ENCODE measurements around the gene BDP1. TPM values are rescaled to one million over a fixed set of nuclear protein-coding genes. Genes with fewer than 3 reads are reported as not detected.
"Not testable (repeated sequence)": the region's sequence is repeated elsewhere in the genome, so short reads cannot be mapped to it uniquely, and the experiment has no call there.

BDP1 gene
- total RNA-seq, 2 experiments from 2014 or later = 32.5 to 34.1 TPM

GRCh38 chr5:71563161-71563560 lies 107.7 kb downstream of the BDP1 start:
- POLR2A ChIA-PET = no interaction called here

GRCh38 chr5:71564895-71565294 lies 109.4 kb downstream of the BDP1 start:
- CTCF ChIA-PET = no interaction called here
- POLR2A ChIA-PET = no interaction called here

More at GRCh38 chr5:71563161-71563560, 107.7 kb downstream of the BDP1 start:
- CTCF ChIA-PET = interaction anchor here (1.3 kb wide), 1 partner anchor 38 kb away, joined by 3 read pairs; no protein-coding TSS in a partner anchor

DNA sequence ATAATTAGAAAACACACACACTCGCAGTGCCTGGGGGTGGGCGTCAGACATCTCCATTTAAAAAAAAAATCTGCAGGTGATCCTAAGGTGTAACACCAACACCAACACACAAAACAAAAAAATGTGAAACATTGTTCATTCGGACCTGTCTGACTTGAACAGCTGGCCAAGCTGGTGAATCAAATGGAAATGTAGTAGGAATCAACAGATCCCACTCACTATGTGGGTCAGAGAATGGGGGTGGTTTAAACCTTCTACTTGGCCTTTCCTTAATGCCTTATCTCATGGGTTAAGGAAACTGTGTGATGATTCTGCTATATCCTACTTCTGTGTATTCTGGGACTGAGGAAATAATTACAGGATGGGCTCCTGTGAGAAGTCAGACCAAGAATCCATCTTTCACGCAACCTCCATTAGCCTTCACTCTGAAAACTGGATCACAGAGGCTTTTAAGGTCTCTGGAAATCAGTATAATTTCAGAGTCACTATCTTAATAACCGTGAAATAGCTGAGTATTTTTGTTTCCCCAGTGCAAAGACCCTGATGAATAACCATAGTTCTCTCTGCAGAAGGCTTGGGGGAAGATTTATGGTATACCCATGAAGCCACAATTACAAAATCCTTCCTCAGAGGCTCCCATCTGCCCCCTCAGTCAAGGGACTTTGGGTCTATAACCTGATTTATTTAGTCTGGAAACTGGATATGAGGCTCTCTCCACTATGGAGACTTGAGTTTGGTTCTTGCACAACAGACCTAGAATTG lies 114.5 kb downstream of the BDP1 start:
- POLR2A ChIA-PET = no interaction called here
- CTCF ChIA-PET = no interaction called here

- CTCF ChIA-PET, POLR2A ChIA-PET: not testable (repeated sequence)
These were observed 116.4 kb downstream of the BDP1 start for GRCh38 chr5:71571811-71572210.

GRCh38 chr5:71573591-71573990 lies 118.1 kb downstream of the BDP1 start:
- ChIA-PET CTCF (no interaction called here), POLR2A (no interaction called here)

DNA sequence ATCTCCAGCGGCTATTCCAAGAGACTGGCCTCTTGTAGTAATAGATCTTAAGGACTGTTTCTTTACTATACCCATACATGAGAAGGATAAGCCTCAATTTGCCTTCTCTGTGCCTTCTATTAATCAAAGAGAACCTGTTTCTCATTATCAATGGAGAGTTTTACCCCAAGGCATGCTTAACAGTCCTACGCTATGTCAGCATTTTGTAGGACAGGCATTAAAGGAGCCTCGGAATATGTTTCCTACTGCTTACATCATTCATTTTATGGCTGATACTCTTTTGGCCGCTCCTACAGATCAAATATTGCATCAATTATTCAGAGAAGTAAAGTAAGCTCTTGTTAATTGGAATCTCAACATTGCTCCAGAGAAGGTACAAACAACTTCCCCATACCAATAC lies 120.1 kb downstream of the BDP1 start:
- CTCF ChIA-PET, POLR2A ChIA-PET: not testable (repeated sequence)

DNA sequence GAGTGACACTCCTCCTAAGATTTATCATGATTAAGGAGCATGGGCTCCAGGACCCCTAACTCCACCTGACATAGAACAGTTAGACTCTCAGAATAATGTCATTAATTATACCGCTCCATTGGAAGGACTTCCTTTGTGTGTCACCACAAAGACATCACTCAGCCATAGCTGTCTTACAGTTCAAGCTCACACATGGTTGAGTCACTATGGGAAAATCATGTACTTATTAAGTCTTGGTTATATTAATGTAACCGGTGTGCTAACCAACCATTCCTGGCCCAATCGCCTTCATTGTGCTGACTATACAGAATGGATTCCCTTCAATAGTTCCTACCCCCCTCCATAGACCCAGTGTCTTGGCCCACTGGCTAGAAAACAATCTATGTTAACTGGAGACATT lies 120.8 kb downstream of the BDP1 start:
- CTCF ChIA-PET = no interaction called here
- POLR2A ChIA-PET = no interaction called here

- CTCF ChIA-PET, POLR2A ChIA-PET: not testable (repeated sequence)
These were observed 122.4 kb downstream of the BDP1 start for GRCh38 chr5:71577839-71578238.

DNA sequence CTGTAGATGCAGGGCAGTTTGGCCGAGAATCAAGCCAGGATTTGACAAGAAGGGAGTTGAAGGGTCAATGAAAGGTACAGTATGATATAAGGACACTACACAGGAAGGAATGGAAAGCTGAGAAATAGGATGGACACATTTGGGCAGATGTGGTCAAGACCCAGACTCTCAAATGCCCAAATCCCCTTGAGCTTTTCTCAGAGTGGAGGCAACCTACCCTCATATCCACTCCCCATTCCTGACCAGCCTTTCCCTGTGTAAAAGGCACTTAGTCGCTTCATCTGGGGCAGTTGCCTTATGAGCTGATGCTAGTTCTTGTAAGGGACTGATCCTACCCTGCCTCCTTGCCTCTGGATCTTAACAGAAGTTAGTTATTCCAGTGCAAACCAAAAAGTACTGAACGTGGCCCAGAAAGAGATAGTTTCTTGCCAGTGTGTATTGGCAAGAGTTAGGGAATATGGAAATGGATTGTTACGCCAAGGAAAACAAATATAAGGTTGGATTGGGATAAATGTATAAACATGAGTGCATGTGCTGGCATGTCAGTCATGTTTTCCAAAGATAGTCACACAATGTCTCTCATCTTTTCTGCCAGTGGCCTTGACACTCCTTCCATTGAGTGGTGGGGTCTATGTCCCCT lies 127.6 kb downstream of the BDP1 start:
- ChIA-PET POLR2A (interaction anchor here (0.6 kb wide), 1 partner anchor 1981 kb away, joined by 4 read pairs; no protein-coding TSS in a partner anchor), CTCF (interaction anchor here (1.0 to 1.4 kb wide), 2 partner anchors 18 to 61 kb away, joined by 3 to 5 read pairs; no protein-coding TSS in a partner anchor)

DNA sequence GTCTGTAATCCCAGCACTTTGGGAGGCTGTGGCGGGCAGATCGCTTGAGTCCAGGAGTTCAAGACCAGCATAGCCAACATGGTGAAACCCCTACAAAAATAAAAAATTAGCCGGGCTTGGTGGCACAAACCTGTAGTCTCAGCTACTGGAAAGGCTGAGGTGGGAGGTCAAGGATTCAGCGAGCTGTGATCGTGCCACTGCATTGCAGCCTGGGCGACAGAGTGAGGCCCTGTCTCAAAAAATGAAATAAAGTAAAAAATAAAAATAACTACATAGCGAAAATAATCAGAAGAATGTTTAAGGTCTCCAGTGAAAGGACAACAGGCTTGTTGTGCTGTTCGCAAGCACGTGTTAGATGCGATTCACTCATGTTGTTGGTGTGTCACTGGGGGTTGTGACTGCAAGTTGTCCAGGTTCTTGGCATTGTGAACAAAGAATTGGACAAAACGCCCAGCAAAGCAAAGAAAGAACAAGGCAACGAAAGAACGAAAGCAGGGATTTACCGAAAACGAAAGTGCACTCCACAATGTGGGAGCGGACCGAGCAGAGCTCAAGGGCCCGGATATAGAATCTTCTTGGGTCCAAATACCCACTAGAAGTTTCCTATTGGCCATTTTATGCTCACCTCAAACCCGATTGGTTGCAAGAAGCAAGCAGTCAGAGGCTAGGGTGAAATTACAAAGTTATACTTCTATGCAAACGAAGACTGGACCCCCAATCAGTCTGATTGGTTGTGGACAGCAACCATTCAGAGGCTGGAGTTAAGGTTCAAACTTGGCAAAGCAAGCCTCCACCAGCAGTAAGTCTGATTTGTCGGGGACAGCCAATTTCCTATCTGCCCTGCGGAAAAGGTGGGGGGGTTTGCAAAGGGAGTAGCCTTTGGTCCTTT lies 130.8 kb downstream of the BDP1 start:
- POLR2A ChIA-PET = interaction anchor here (2.7 kb wide), 1 partner anchor 15 kb away, joined by 15 read pairs; no protein-coding TSS in a partner anchor
- CTCF ChIA-PET = interaction anchor here (2.7 kb wide), 1 partner anchor 15 kb away, joined by 16 read pairs; no protein-coding TSS in a partner anchor

DNA sequence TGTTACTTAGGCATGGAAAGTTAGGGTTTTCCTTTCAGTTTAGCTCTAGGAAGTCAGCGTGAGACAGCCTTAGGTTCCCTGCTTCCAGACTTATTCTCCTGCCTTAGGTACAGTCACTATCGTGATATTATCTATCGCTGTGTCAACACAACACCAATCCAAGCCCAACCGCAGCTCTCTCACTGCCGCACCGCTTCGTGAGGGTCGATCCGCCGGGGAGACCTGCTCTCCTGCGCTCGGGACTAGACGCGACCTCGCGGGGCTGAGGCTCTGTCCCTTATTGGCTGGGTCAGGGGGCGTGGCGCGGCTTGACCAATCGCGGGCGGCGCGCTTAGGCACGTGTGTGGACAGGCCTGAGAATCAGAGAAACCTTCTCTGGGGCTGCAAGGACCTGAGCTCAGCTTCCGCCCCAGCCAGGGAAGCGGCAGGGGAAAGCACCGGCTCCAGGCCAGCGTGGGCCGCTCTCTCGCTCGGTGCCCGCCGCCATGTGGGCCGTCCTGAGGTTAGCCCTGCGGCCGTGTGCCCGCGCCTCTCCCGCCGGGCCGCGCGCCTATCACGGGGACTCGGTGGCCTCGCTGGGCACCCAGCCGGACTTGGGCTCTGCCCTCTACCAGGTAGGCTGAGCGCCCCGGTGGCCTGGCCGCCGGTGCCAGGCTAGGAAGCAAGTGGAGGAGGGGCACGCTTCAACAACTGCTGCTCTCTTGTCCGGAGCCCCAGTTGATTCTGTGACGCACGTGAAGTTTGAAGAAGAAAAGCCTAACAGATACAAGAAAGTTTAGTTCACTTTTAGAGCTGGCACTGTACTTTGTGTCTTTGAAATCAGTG lies 131.7 kb downstream of the BDP1 start, which contains the start of gene MCCC2:
Gene MCCC2 (plus strand): TSS at position 400 of the 825 bp plus-strand sequence. CDS start 86 bp downstream, at position 486.
- ChIA-PET POLR2A (interaction anchor here (0.8 to 2.7 kb wide), 2 partner anchors 14 to 131 kb away, joined by 3 to 15 read pairs; partner anchors contain the start of gene BDP1), CTCF (interaction anchor here (1.7 to 2.7 kb wide), 2 partner anchors 14 to 171 kb away, joined by 3 to 16 read pairs; no protein-coding TSS in a partner anchor)

- ChIA-PET CTCF (interaction anchor here (1.7 to 2.7 kb wide), 2 partner anchors 13 to 170 kb away, joined by 3 to 16 read pairs; no protein-coding TSS in a partner anchor), POLR2A (interaction anchor here (0.6 to 2.7 kb wide), 3 partner anchors 13 to 132 kb away, joined by 3 to 23 read pairs (median 15); partner anchors contain the start of gene BDP1)
These were observed 132.5 kb downstream of the BDP1 start for GRCh38 chr5:71587766-71588532.

DNA sequence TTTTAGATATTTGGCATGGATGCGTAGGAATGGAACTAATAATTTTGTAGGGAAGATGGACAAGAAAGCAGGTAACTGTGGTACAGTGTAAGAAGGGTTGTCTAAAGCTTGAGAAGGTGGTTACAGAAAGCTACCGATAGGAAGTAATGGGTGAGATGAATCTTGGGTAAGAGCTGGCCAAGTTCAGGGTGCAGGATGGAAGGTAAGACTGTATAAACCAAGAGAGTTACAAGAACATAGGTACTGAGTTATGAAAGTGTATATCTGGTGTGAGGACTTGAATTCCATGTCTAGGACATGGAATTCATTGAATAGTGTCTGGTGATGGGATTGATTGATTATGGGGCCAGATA lies 133.1 kb downstream of the BDP1 start:
- POLR2A ChIA-PET = interaction anchor here (2.7 kb wide), 1 partner anchor 13 kb away, joined by 15 read pairs; no protein-coding TSS in a partner anchor

GRCh38 chr5:71589903-71590302 lies 134.5 kb downstream of the BDP1 start:
- POLR2A ChIA-PET = interaction anchor here (0.6 to 0.7 kb wide), 4 partner anchors 8 to 167 kb away, joined by 3 to 7 read pairs (median 4); no protein-coding TSS in a partner anchor
- CTCF ChIA-PET = interaction anchor here (1.2 to 3.5 kb wide), 2 partner anchors 11 to 45 kb away, joined by 3 to 21 read pairs; no protein-coding TSS in a partner anchor

More for the DNA sequence above, 133.1 kb downstream of the BDP1 start:
- CTCF ChIA-PET = interaction anchor here (1.7 to 2.7 kb wide), 2 partner anchors 12 to 169 kb away, joined by 3 to 16 read pairs; no protein-coding TSS in a partner anchor

GRCh38 chr5:71591100-71591499 lies 135.6 kb downstream of the BDP1 start:
- ChIA-PET CTCF (interaction anchor here (1.2 to 3.5 kb wide), 2 partner anchors 10 to 43 kb away, joined by 3 to 21 read pairs; no protein-coding TSS in a partner anchor), POLR2A (no interaction called here)

GRCh38 chr5:71596169-71596568 lies 140.7 kb downstream of the BDP1 start:
- CTCF ChIA-PET = interaction anchor here (0.7 kb wide), 1 partner anchor 1301 kb away, joined by 3 read pairs; no protein-coding TSS in a partner anchor
- POLR2A ChIA-PET = no interaction called here

DNA sequence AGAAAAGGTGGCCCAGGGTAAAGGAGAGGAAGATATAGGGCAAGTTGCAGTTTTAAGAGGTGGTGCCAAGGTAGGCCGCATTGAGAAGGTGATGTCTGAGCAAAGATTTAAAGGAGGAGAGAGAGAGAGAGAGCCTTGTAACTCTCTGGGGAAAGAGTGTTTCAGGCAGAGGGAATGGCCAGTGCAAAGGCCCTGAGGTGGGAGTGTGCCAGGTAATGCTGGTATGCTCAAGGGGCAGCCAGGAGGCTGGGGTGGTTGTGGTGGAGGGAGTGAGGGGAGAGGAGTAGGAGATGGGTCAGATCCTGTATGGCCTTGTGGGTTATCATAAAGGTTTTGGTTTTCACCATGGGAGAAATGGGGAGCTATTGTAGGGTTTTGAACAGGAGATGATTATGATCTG lies 141.6 kb downstream of the BDP1 start:
- POLR2A ChIA-PET = no interaction called here

More for the DNA sequence above, 141.6 kb downstream of the BDP1 start:
- CTCF ChIA-PET = interaction anchor here (0.7 kb wide), 1 partner anchor 1300 kb away, joined by 3 read pairs; no protein-coding TSS in a partner anchor

All from activated CD8-positive, alpha-beta memory T cell treated with anti-CD3 and anti-CD28 coated beads for 36 hours (primary cell).